ENCODE results near the gene ACSL3.

GRCh38 chr2:222989431-222989830, 128.6 kb downstream of the ACSL3 start:
- no peak for TF ChIP-seq CTCF (conservative IDR thresholded peaks at IDR 0.05; ENCODE audit: low read length)
- no peak for TF ChIP-seq EZH2phosphoT487 (IDR thresholded peaks at IDR 0.05; ENCODE audit: borderline replicate concordance)

Data from Loucy (cell line).